CD4-positive, alpha-beta memory T cell (primary cell): Measurements from ENCODE around the gene FAM240A. TPM values are rescaled to one million over a fixed set of nuclear protein-coding genes. Genes with fewer than 3 reads are reported as not detected.
A peak's percentile ranks its signal among the peaks of the same experiment; 100 is the strongest.

Source experiments
- CTCF ChIA-PET: fragments of 350-600 bp; sonication (Branson Sonifier 250); formaldehyde crosslinking; loops from one replicate; lab custom pipeline; 2021; ENCODE audit warnings: inconsistent platforms; ENCODE audit not compliant: partially characterized antibody; lab: Charles Lee
- POLR2A ChIA-PET: fragments of 350-600 bp; sonication (Branson Sonifier 250); formaldehyde crosslinking; loops from one replicate; lab custom pipeline; 2021; ENCODE audit not compliant: partially characterized antibody; lab: Charles Lee
- DNase-seq, 5 donors: peaks; one replicate each; pipeline versions ENCODE4 v3.0.0 to v3.0.0-alpha.2; 2020 to 2022; ENCODE audit warnings: mixed read lengths in 1 of 5
- H3K27ac ChIP-seq: one replicate; pipeline ENCODE4 v1.7.0; 2013; ENCODE audit warnings: low read depth, low read length
- H3K27me3 ChIP-seq: 2 replicates; pipeline ENCODE4 v1.7.0; 2013; ENCODE audit warnings: mild to moderate bottlenecking, low read length, moderate library complexity; ENCODE audit not compliant: insufficient read depth
- H3K36me3 ChIP-seq: 2 replicates; pipeline ENCODE4 v1.7.0; 2013; ENCODE audit warnings: mild to moderate bottlenecking, low read length, moderate library complexity; ENCODE audit not compliant: insufficient read depth
- H3K4me1 ChIP-seq: 2 replicates; pipeline ENCODE4 v1.7.0; 2013; ENCODE audit warnings: mild to moderate bottlenecking, low read length, moderate library complexity; ENCODE audit not compliant: insufficient read depth
- H3K4me3 ChIP-seq, 2 donors: one replicate each; pipeline ENCODE4 v1.7.0; 2013; ENCODE audit warnings: low read length in 2 of 2, mild to moderate bottlenecking in 1 of 2
- H3K9me3 ChIP-seq, 2 donors: one replicate each; pipeline ENCODE4 v1.7.0; 2013; ENCODE audit warnings: low read length in 2 of 2, control low read depth in 1 of 2; ENCODE audit not compliant: control insufficient read depth in 1 of 2
- H3K27ac Mint-ChIP-seq, 7 donors: one replicate each; pipeline ENCODE4 v1.8.0; 2020 to 2021; ENCODE audit warnings: mixed read lengths in 7 of 7, mild to moderate bottlenecking in 6 of 7, inconsistent platforms in 3 of 7, moderate library complexity in 3 of 7
- H3K27me3 Mint-ChIP-seq, 2 donors: one replicate each; pipeline ENCODE4 v1.8.0; 2020 to 2021; ENCODE audit warnings: mixed read lengths in 2 of 2
- H3K36me3 Mint-ChIP-seq, 2 donors: one replicate each; pipeline ENCODE4 v1.8.0; 2020 to 2021; ENCODE audit warnings: mixed read lengths in 2 of 2, inconsistent platforms in 1 of 2, mild to moderate bottlenecking in 1 of 2
- H3K4me1 Mint-ChIP-seq, 4 donors: one replicate each; pipeline ENCODE4 v1.8.0; 2020 to 2021; ENCODE audit warnings: mixed read lengths in 4 of 4, mild to moderate bottlenecking in 1 of 4
- H3K4me3 Mint-ChIP-seq, 8 donors: one replicate each; pipeline ENCODE4 v1.8.0; 2020 to 2021; ENCODE audit warnings: mixed read lengths in 8 of 8, mild to moderate bottlenecking in 7 of 8, moderate library complexity in 6 of 8, inconsistent platforms in 3 of 8
- H3K9me3 Mint-ChIP-seq, 8 donors: one replicate each; pipeline ENCODE4 v1.8.0; 2020 to 2021; ENCODE audit warnings: mixed read lengths in 8 of 8, mild to moderate bottlenecking in 5 of 8, inconsistent platforms in 3 of 8, moderate library complexity in 1 of 8
- intact Hi-C: fragments of 100-400 bp; cut with micrococcal nuclease; formaldehyde crosslinking; loops from one replicate; pipeline ENCODE4 v1.15.1; 2023
- polyA plus RNA-seq, 2 donors: library from polyadenylated mRNA; unstranded; fragments of 300-500 nt; fragmentation: Illumina TruSeq; gene quantifications; one replicate each; pipeline ENCODE4 v1.2.3, GENCODE V29; 2021
- total RNA-seq, 2 experiments: library from RNA; stranded (reverse); gene quantifications; one replicate each; pipeline ENCODE4 v1.2.3, GENCODE V29; 2021

Gene FAM240A
- total and polyA plus RNA-seq, 4 experiments from 2014 or later = not detected

DNA sequence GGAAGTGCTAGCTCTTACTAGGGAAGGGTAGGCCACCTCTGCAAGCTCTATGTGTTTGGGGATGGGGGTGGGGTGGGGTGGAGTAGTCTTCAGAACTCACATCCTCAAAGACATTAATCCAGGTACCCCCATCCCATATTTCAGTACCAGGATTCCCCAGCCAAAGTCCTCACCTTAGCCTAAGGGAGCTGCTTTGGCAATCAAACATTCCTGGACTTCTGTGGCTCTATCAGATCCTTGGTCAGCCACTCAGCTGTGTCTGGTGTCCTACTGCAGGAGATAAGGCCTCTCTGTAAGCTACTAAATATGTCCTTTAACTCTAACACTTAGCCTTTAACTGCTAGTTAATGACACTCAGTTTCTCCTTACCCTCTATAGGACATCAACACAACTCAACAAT, 26.9 kb downstream of the FAM240A start:
- H3K36me3 Mint-ChIP-seq = no peaks in the 10 kb centered on the region
- H3K27me3 ChIP-seq = no peaks in the 10 kb centered on the region
- peaks cover 5 to 13% of the 10 kb centered on the region in 2 donors for H3K27me3 Mint-ChIP-seq
- H3K4me3 Mint-ChIP-seq = no peak overlapping the region
- peaks cover 3 to 26% (median 18%) of the 10 kb centered on the region in 8 donors for H3K9me3 Mint-ChIP-seq
- H3K4me3 ChIP-seq = no peak overlapping the region
- POLR2A ChIA-PET = no interaction called here
- H3K27ac Mint-ChIP-seq = no peak overlapping the region
- peaks cover 0 to 4% of the 10 kb centered on the region in 2 donors for H3K9me3 ChIP-seq
- CTCF ChIA-PET = interaction anchor here (0.8 to 1.4 kb wide), 3 partner anchors 9 to 155 kb away, joined by 4 to 6 read pairs (median 5); no protein-coding TSS in a partner anchor
- no peaks in the 10 kb centered on the region for H3K4me1 ChIP-seq
- H3K36me3 ChIP-seq = no peaks in the 10 kb centered on the region
- H3K27ac ChIP-seq = no peak overlapping the region
- no peak for DNase-seq
- peaks cover 0 to 8% (median 3%) of the 10 kb centered on the region in 4 donors for H3K4me1 Mint-ChIP-seq
- intact Hi-C loops = no loop called here

DNA sequence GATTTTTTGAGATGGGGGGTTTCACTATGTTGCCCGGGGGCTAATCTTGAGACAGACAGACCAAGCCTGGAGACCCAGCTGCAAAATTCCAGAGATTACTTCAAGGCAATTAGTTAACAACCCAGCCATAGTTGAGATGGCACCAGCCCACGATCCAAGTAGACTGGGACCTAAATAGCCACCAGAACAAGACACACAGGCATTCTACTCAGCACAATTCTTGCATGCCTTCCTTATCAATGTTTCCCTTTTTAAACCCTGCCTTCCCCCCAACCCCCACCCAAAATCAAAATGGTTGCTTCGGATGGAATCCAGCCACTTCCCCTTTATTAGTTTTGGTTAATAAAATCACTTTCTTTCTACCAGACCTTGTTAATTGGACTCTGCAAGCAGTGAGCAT, 28.6 kb downstream of the FAM240A start:
- no peak overlapping the region for H3K4me3 Mint-ChIP-seq
- ChIA-PET POLR2A (interaction anchor here (0.6 kb wide), 1 partner anchor 1503 kb away, joined by 3 read pairs; no protein-coding TSS in a partner anchor), CTCF (interaction anchor here (1.1 to 3.5 kb wide), 2 partner anchors 11 to 153 kb away, joined by 3 to 12 read pairs; no protein-coding TSS in a partner anchor)
- Histone ChIP-seq H3K4me1 (no peaks in the 10 kb centered on the region), H3K27me3 (no peaks in the 10 kb centered on the region), H3K27ac (no peak overlapping the region), H3K4me3 (no peak overlapping the region), H3K36me3 (no peaks in the 10 kb centered on the region), H3K9me3 (peaks cover 0 to 4% of the 10 kb centered on the region in 2 donors)
- H3K36me3 Mint-ChIP-seq = no peaks in the 10 kb centered on the region
- intact Hi-C loops = no loop called here
- DNase-seq = no peak
- H3K27ac Mint-ChIP-seq = no peak overlapping the region
- no peaks in the 10 kb centered on the region for H3K4me1 Mint-ChIP-seq
- H3K9me3 Mint-ChIP-seq = peaks cover 3 to 26% (median 18%) of the 10 kb centered on the region in 8 donors
- peaks cover 9 to 15% of the 10 kb centered on the region in 2 donors for H3K27me3 Mint-ChIP-seq

DNA sequence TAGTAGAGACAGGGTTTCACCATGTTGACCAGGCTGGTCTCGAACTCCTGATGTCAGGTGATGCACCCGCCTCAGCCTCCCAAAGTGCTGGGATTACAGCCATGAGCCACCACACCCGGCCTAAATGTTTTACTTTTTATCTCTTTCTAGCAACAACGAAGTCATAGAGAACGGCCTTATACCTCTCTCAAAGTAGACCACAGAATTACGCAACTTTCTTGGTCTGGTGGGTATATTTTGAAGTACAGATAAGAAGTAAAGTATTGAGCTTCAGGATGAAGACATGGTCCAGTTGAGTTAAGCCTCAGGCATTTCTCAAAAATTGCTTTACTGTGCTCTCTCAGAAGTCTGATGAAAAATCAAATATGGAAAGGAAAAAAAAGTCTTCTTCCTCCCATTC, 30.6 kb downstream of the FAM240A start:
- no peaks in the 10 kb centered on the region for H3K4me1 ChIP-seq
- intact Hi-C loops = no loop called here
- H3K27ac ChIP-seq = no peak overlapping the region
- CTCF ChIA-PET = interaction anchor here (3.5 kb wide), 1 partner anchor 13 kb away, joined by 12 read pairs; no protein-coding TSS in a partner anchor
- H3K4me3 ChIP-seq = no peak overlapping the region
- no peak for DNase-seq
- no peaks in the 10 kb centered on the region for H3K36me3 ChIP-seq
- no peaks in the 10 kb centered on the region for H3K36me3 Mint-ChIP-seq
- peaks cover 17 to 18% of the 10 kb centered on the region in 2 donors for H3K27me3 Mint-ChIP-seq
- no peak overlapping the region for H3K4me3 Mint-ChIP-seq
- H3K9me3 ChIP-seq = peaks cover 0 to 4% of the 10 kb centered on the region in 2 donors
- POLR2A ChIA-PET = no interaction called here
- H3K4me1 Mint-ChIP-seq = no peaks in the 10 kb centered on the region
- H3K9me3 Mint-ChIP-seq = peaks cover 3 to 26% (median 18%) of the 10 kb centered on the region in 8 donors
- H3K27ac Mint-ChIP-seq = no peak overlapping the region
- peaks cover 8% of the 10 kb centered on the region for H3K27me3 ChIP-seq

DNA sequence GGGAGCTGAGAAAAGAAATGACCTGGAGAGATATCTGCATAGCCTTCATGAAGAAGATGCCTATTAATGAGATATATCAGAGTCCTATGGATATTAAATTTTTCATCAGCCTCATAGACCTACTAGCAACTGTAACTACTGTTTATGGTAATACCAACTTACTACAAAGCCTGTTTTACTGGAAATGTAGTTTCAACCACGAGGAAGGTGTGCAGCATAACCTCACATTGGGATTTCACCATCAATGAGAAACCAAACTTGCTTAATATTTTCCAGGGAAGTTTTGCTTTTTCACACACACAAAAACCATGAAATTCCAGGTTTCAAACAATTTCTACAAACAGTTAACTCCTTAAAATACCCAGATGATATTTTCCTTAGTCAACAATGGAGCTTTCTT, 31.4 kb downstream of the FAM240A start:
- peaks cover 2 to 26% (median 18%) of the 10 kb centered on the region in 8 donors for H3K9me3 Mint-ChIP-seq
- Histone ChIP-seq H3K27ac (no peak overlapping the region), H3K4me1 (no peaks in the 10 kb centered on the region), H3K4me3 (no peak overlapping the region), H3K27me3 (peaks cover 8% of the 10 kb centered on the region), H3K36me3 (no peaks in the 10 kb centered on the region), H3K9me3 (peaks cover 0 to 4% of the 10 kb centered on the region in 2 donors)
- intact Hi-C loops = no loop called here
- POLR2A ChIA-PET = no interaction called here
- H3K4me3 Mint-ChIP-seq = no peak overlapping the region
- H3K27me3 Mint-ChIP-seq = peaks cover 17 to 18% of the 10 kb centered on the region in 2 donors
- no peaks in the 10 kb centered on the region for H3K4me1 Mint-ChIP-seq
- H3K27ac Mint-ChIP-seq = no peak overlapping the region
- no peaks in the 10 kb centered on the region for H3K36me3 Mint-ChIP-seq
- CTCF ChIA-PET = interaction anchor here (0.6 kb wide), 1 partner anchor 14 kb away, joined by 3 read pairs; no protein-coding TSS in a partner anchor
- DNase-seq = no peak

DNA sequence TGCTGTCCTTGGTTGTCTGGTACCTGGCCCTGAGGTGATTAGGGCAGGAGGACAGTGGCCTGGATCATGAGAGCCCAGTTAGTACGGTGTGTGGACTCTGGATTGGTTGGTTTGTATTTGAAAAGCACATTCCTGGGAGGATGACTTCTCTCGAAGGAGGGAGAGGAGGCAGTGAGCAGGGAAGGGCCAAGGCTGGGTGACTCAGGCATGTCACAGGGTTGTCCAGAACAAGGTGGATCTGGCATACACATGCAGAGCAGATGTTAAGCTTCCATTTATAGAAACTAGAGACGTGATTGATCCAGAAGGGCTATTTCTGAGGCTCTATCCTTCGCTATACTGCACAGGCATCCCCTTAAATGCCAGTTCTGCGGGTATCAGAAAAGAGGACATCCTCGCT, 34.4 kb downstream of the FAM240A start:
- POLR2A ChIA-PET = no interaction called here
- Mint-ChIP-seq H3K27ac (peak overlapping the region in 1 of 7 donors; percentile 42), H3K36me3 (no peaks in the 10 kb centered on the region), H3K4me1 (no peaks in the 10 kb centered on the region), H3K4me3 (no peak overlapping the region), H3K9me3 (peaks cover 0 to 10% (median 3%) of the 10 kb centered on the region in 8 donors), H3K27me3 (peaks cover 16 to 20% of the 10 kb centered on the region in 2 donors)
- DNase-seq = no peak
- Histone ChIP-seq H3K4me1 (no peaks in the 10 kb centered on the region), H3K36me3 (no peaks in the 10 kb centered on the region), H3K27me3 (peaks cover 8% of the 10 kb centered on the region), H3K27ac (no peak overlapping the region), H3K9me3 (no peaks in the 10 kb centered on the region), H3K4me3 (no peak overlapping the region)
- intact Hi-C loops = no loop called here
- CTCF ChIA-PET = no interaction called here

DNA sequence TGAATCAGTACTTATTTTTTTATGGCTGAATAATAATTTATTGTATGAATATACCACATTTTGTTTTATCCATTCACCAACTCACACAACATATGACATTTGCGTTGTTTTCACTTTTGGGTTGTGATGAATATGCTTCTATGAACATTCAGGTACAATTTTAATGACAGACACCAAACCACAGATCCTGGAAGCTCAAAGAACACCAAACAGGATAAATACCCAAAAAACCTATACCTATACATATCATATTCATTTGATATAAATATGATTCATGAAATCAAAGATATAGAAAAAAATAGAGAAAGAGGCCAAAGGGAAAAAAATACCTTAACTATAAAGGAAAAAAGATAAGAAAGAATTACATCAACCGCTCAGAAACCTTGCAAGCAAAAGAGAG, 35.8 kb downstream of the FAM240A start:
- ChIA-PET POLR2A (no interaction called here), CTCF (no interaction called here)
- DNase-seq = no peak
- intact Hi-C loops = no loop called here
- Histone ChIP-seq H3K4me1 (no peaks in the 10 kb centered on the region), H3K4me3 (no peak overlapping the region), H3K36me3 (no peaks in the 10 kb centered on the region), H3K27me3 (peaks cover 8% of the 10 kb centered on the region), H3K27ac (no peak overlapping the region), H3K9me3 (peaks cover 0 to 4% of the 10 kb centered on the region in 2 donors)
- H3K27me3 Mint-ChIP-seq = peaks cover 16 to 21% of the 10 kb centered on the region in 2 donors
- no peak overlapping the region for H3K4me3 Mint-ChIP-seq
- H3K4me1 Mint-ChIP-seq = no peaks in the 10 kb centered on the region
- H3K27ac Mint-ChIP-seq = no peak overlapping the region
- H3K36me3 Mint-ChIP-seq = no peaks in the 10 kb centered on the region
- H3K9me3 Mint-ChIP-seq = peaks cover 0 to 14% (median 6%) of the 10 kb centered on the region in 8 donors

DNA sequence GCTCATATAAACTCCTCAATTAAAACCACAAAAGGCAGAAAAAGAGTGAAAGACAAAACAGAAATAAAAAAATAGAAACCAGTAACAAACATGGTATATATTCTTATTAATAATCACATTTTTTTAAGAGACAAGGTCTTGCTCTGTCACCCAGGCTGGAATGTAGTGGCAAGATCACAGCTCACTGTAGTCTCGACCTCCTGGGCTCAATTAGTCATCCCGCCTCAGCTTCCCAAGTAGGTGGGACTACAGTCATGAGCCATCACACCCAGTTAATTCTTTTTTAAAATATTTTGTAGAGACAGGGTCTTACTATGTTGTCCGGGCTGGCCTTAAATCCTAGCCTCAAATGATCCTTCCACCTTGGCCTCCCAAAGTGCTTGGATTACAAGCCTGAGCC, 37.1 kb downstream of the FAM240A start:
- Histone ChIP-seq H3K27ac (no peak overlapping the region), H3K27me3 (peaks cover 8% of the 10 kb centered on the region), H3K36me3 (no peaks in the 10 kb centered on the region), H3K4me3 (no peak overlapping the region), H3K9me3 (peaks cover 0 to 4% of the 10 kb centered on the region in 2 donors), H3K4me1 (no peaks in the 10 kb centered on the region)
- no peak overlapping the region for H3K4me3 Mint-ChIP-seq
- no peaks in the 10 kb centered on the region for H3K4me1 Mint-ChIP-seq
- peaks cover 17% of the 10 kb centered on the region in 2 donors for H3K27me3 Mint-ChIP-seq
- intact Hi-C loops = no loop called here
- H3K27ac Mint-ChIP-seq = no peak overlapping the region
- ChIA-PET CTCF (no interaction called here), POLR2A (no interaction called here)
- no peak for DNase-seq
- H3K36me3 Mint-ChIP-seq = no peaks in the 10 kb centered on the region
- H3K9me3 Mint-ChIP-seq = peaks cover 0 to 14% (median 6%) of the 10 kb centered on the region in 8 donors
